ENCODE measurements around the gene NAV2. TPM values are rescaled to one million over a fixed set of nuclear protein-coding genes. Genes with fewer than 3 reads are reported as not detected.

NAV2 gene
- total RNA-seq, 1 experiment from 2014 or later = 46.3 TPM

GRCh38 chr11:19890308-19890707 lies 177.7 kb downstream of the NAV2 start:
- no peaks in the 10 kb centered on the region for H3K23me2 ChIP-seq (ENCODE audit: insufficient read length, low read depth, low read length, poor library complexity, severe bottlenecking)
- WGBS (ENCODE audit: extremely low coverage, insufficient read length, low lambda C conversion rate) = no CpG with 5 or more reads among the region's 1 CpG

More at GRCh38 chr11:19890308-19890707, 177.7 kb downstream of the NAV2 start:
- H3K27ac Mint-ChIP-seq = no peak overlapping the region
- Histone ChIP-seq H3K9me3 (ENCODE audit: control insufficient read depth, low read depth, low read length) (no peaks in the 10 kb centered on the region), H2AFZ (ENCODE audit: low read length) (no peak overlapping the region), H4K20me1 (ENCODE audit: control insufficient read depth, insufficient read depth, insufficient read length) (no peaks in the 10 kb centered on the region), H4K8ac (replicated peaks; ENCODE audit: insufficient read length, low read depth, low read length) (no peak overlapping the region), H3K4me1 (ENCODE audit: insufficient read depth, low read length) (no peaks in the 10 kb centered on the region), H4K5ac (ENCODE audit: insufficient read length, low read depth, low read length) (no peak overlapping the region), H4K91ac (ENCODE audit: insufficient read length, low read depth, low read length) (no peak overlapping the region), H3T11ph (ENCODE audit: low read length) (no peak overlapping the region), H3K4ac (ENCODE audit: low read depth, low read length) (no peak overlapping the region), H2AK5ac (ENCODE audit: insufficient read length, low read length) (no peak overlapping the region), H2BK20ac (ENCODE audit: low read depth, low read length, poor library complexity, severe bottlenecking) (no peak overlapping the region), H2BK120ac (ENCODE audit: low read depth, low read length, poor library complexity, severe bottlenecking) (no peak overlapping the region), H2BK5ac (ENCODE audit: insufficient read length, low read length) (no peak overlapping the region), H3K14ac (ENCODE audit: insufficient read depth, low read length) (no peak overlapping the region), H3K27ac (ENCODE audit: insufficient read length, low read depth, low read length) (no peak overlapping the region), H2BK12ac (ENCODE audit: insufficient read length, low read depth, low read length) (no peak overlapping the region), H3K23ac (ENCODE audit: insufficient read length, low read depth, low read length) (no peak overlapping the region), H3K18ac (ENCODE audit: insufficient read length, low read depth, low read length) (no peak overlapping the region), H2BK15ac (ENCODE audit: low read depth, low read length) (no peak overlapping the region), H3K9ac (ENCODE audit: extremely low read depth, insufficient read length, low read length) (no peak overlapping the region), H3K56ac (ENCODE audit: insufficient read length, low read depth, low read length) (no peak overlapping the region), H3K79me1 (ENCODE audit: insufficient read depth, low read depth, low read length, poor library complexity, severe bottlenecking) (no peaks in the 10 kb centered on the region), H3K79me2 (ENCODE audit: insufficient read depth, low read length) (no peaks in the 10 kb centered on the region), H3K27me3 (ENCODE audit: insufficient read depth, low read length) (no peaks in the 10 kb centered on the region), H3K4me2 (ENCODE audit: insufficient read depth, insufficient read length, low read length) (no peak overlapping the region)
- H3K27me3 Mint-ChIP-seq (ENCODE audit: low read depth) = no peaks in the 10 kb centered on the region
- no peak for DNase-seq
- H3K4me3 Mint-ChIP-seq = no peak overlapping the region
- H3K4me1 Mint-ChIP-seq = peaks cover 18 to 21% of the 10 kb centered on the region in 2 experiments
- H3K36me3 Mint-ChIP-seq (ENCODE audit: insufficient read depth in 1 of 3, low read depth in 3 of 3) = peaks cover 19 to 39% (median 32%) of the 10 kb centered on the region in 3 experiments
- 0 out of 5 replicates have a peak, but pooled peaks cover 0 to 3% of the 10 kb centered on the region in 2 experiments for H3K9me3 Mint-ChIP-seq
- TF ChIP-seq, protein P1, sequence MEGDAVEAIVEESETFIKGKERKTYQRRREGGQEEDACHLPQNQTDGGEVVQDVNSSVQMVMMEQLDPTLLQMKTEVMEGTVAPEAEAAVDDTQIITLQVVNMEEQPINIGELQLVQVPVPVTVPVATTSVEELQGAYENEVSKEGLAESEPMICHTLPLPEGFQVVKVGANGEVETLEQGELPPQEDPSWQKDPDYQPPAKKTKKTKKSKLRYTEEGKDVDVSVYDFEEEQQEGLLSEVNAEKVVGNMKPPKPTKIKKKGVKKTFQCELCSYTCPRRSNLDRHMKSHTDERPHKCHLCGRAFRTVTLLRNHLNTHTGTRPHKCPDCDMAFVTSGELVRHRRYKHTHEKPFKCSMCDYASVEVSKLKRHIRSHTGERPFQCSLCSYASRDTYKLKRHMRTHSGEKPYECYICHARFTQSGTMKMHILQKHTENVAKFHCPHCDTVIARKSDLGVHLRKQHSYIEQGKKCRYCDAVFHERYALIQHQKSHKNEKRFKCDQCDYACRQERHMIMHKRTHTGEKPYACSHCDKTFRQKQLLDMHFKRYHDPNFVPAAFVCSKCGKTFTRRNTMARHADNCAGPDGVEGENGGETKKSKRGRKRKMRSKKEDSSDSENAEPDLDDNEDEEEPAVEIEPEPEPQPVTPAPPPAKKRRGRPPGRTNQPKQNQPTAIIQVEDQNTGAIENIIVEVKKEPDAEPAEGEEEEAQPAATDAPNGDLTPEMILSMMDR (conservative IDR thresholded peaks at IDR 0.05) = no peak
